Measurements from ENCODE around the gene MARK2. TPM values are rescaled to one million over a fixed set of nuclear protein-coding genes. Genes with fewer than 3 reads are reported as not detected.

The MARK2 gene
- polyA plus RNA-seq, 3 donors from 2014 or later, result 28.6 to 73.8 (median 31.6) TPM

- Mint-ChIP-seq H3K4me3 (no peak overlapping the region), H3K27me3 (ENCODE audit: low read depth in 3 of 3) (peaks cover 5 to 7% (median 6%) of the 10 kb centered on the region in 3 donors), H3K9me3 (no peaks in the 10 kb centered on the region), H3K36me3 (no peaks in the 10 kb centered on the region), H3K27ac (peak overlapping the region in 5 of 6 donors; percentile 40 to 67 (median 49)), H3K4me1 (peaks cover 79 to 83% of the 10 kb centered on the region in 2 donors)
- no peak for DNase-seq
Measured at GRCh38 chr11:63884196-63884932, 45.5 kb downstream of the MARK2 start.

- DNase-seq, result no peak
- peaks cover 6 to 7% (median 7%) of the 10 kb centered on the region in 3 donors for H3K27me3 Mint-ChIP-seq (ENCODE audit: low read depth in 3 of 3)
- peak overlapping the region; percentile 93 to 99 (median 98) for H3K27ac Mint-ChIP-seq
- peak overlapping the region; percentile 95 to 99 (median 98) for H3K4me3 Mint-ChIP-seq
- H3K4me1 Mint-ChIP-seq, result peaks cover 82 to 87% of the 10 kb centered on the region in 2 donors
- no peaks in the 10 kb centered on the region for H3K9me3 Mint-ChIP-seq
- H3K36me3 Mint-ChIP-seq, result no peaks in the 10 kb centered on the region
Measured at GRCh38 chr11:63887386-63887999, 48.6 kb downstream of the MARK2 start.

- Mint-ChIP-seq H3K27ac (peak overlapping the region; percentile 93 to 99 (median 98)), H3K4me1 (peaks cover 79 to 85% of the 10 kb centered on the region in 2 donors), H3K27me3 (ENCODE audit: low read depth in 3 of 3) (peaks cover 6 to 7% (median 7%) of the 10 kb centered on the region in 3 donors), H3K36me3 (no peaks in the 10 kb centered on the region), H3K4me3 (peak overlapping the region; percentile 95 to 99 (median 98)), H3K9me3 (no peaks in the 10 kb centered on the region)
- DNase-seq, result peak; percentile 69 to 77 (median 74)
Measured at GRCh38 chr11:63888170-63889086, 49.5 kb downstream of the MARK2 start.

- H3K27me3 Mint-ChIP-seq (ENCODE audit: low read depth in 3 of 3), result peaks cover 6 to 7% (median 7%) of the 10 kb centered on the region in 3 donors
Measured at GRCh38 chr11:63889344-63889743, 50.4 kb downstream of the MARK2 start.

GRCh38 chr11:63890368-63890767 is 51.5 kb downstream of the MARK2 start:
- Mint-ChIP-seq H3K27ac (peak overlapping the region; percentile 93 to 99 (median 98)), H3K4me1 (peaks cover 75 to 80% of the 10 kb centered on the region in 2 donors), H3K36me3 (peaks cover 0 to 2% (median 0%) of the 10 kb centered on the region in 3 donors), H3K27me3 (ENCODE audit: low read depth in 3 of 3) (peaks cover 6 to 7% (median 7%) of the 10 kb centered on the region in 3 donors), H3K4me3 (peak overlapping the region; percentile 95 to 99 (median 98)), H3K9me3 (no peaks in the 10 kb centered on the region)
- DNase-seq, result no peak

More at GRCh38 chr11:63889344-63889743, 50.4 kb downstream of the MARK2 start:
- DNase-seq, result no peak
- Mint-ChIP-seq H3K4me1 (peaks cover 78 to 82% of the 10 kb centered on the region in 2 donors), H3K36me3 (no peaks in the 10 kb centered on the region), H3K4me3 (peak overlapping the region; percentile 95 to 99 (median 98)), H3K27ac (peak overlapping the region; percentile 93 to 99 (median 98)), H3K9me3 (no peaks in the 10 kb centered on the region)

GRCh38 chr11:63892228-63892627 is 53.3 kb downstream of the MARK2 start:
- Mint-ChIP-seq H3K27ac (peak overlapping the region; percentile 19 to 99 (median 82)), H3K4me1 (peaks cover 70 to 87% of the 10 kb centered on the region in 2 donors)
- no peak for DNase-seq

GRCh38 chr11:63893355-63893754 is 54.4 kb downstream of the MARK2 start:
- peak overlapping the region in 1 of 5 donors; percentile 23 for H3K4me3 Mint-ChIP-seq
- H3K4me1 Mint-ChIP-seq, result peaks cover 62 to 76% of the 10 kb centered on the region in 2 donors
- H3K36me3 Mint-ChIP-seq, result peaks cover 9 to 19% (median 16%) of the 10 kb centered on the region in 3 donors

More at GRCh38 chr11:63892228-63892627, 53.3 kb downstream of the MARK2 start:
- peak overlapping the region in 1 of 5 donors; percentile 10 for H3K4me3 Mint-ChIP-seq
- no peaks in the 10 kb centered on the region for H3K9me3 Mint-ChIP-seq
- peaks cover 9 to 14% (median 13%) of the 10 kb centered on the region in 3 donors for H3K36me3 Mint-ChIP-seq
- peaks cover 6 to 9% (median 7%) of the 10 kb centered on the region in 3 donors for H3K27me3 Mint-ChIP-seq (ENCODE audit: low read depth in 3 of 3)

GRCh38 chr11:63896071-63896470 is 57.2 kb downstream of the MARK2 start:
- H3K4me3 Mint-ChIP-seq, result no peak overlapping the region
- peaks cover 38 to 51% of the 10 kb centered on the region in 2 donors for H3K4me1 Mint-ChIP-seq
- peak overlapping the region in 2 of 6 donors; percentile 14 to 29 for H3K27ac Mint-ChIP-seq
- H3K9me3 Mint-ChIP-seq, result no peaks in the 10 kb centered on the region
- peaks cover 10 to 29% (median 26%) of the 10 kb centered on the region in 3 donors for H3K36me3 Mint-ChIP-seq
- H3K27me3 Mint-ChIP-seq (ENCODE audit: low read depth in 3 of 3), result peaks cover 0 to 2% (median under 1%) of the 10 kb centered on the region in 3 donors
- DNase-seq, result no peak

More at GRCh38 chr11:63893355-63893754, 54.4 kb downstream of the MARK2 start:
- Mint-ChIP-seq H3K27me3 (ENCODE audit: low read depth in 3 of 3) (peaks cover 2 to 7% (median 5%) of the 10 kb centered on the region in 3 donors), H3K27ac (peak overlapping the region in 4 of 6 donors; percentile 26 to 50 (median 36)), H3K9me3 (no peaks in the 10 kb centered on the region)
- DNase-seq, result no peak

GRCh38 chr11:63897459-63898146 is 58.7 kb downstream of the MARK2 start:
- Mint-ChIP-seq H3K27ac (peak overlapping the region in 2 of 6 donors; percentile 14 to 22), H3K9me3 (no peaks in the 10 kb centered on the region), H3K4me1 (peaks cover 25 to 45% of the 10 kb centered on the region in 2 donors), H3K27me3 (ENCODE audit: low read depth in 3 of 3) (peaks cover 0 to 2% (median 2%) of the 10 kb centered on the region in 3 donors), H3K36me3 (peaks cover 18 to 38% (median 35%) of the 10 kb centered on the region in 3 donors), H3K4me3 (no peak overlapping the region)
- DNase-seq, result no peak

- Mint-ChIP-seq H3K36me3 (peaks cover 16 to 48% (median 40%) of the 10 kb centered on the region in 3 donors), H3K4me3 (no peak overlapping the region), H3K4me1 (peaks cover 14 to 15% of the 10 kb centered on the region in 2 donors), H3K27me3 (ENCODE audit: low read depth in 3 of 3) (peaks cover 0 to 2% (median 0%) of the 10 kb centered on the region in 3 donors), H3K9me3 (peaks cover 0 to 2% (median 0%) of the 10 kb centered on the region in 6 donors), H3K27ac (peak overlapping the region in 3 of 6 donors; percentile 55 to 64 (median 63))
- DNase-seq, result no peak
Measured at GRCh38 chr11:63901660-63902059, 62.8 kb downstream of the MARK2 start.

- H3K9me3 Mint-ChIP-seq, result peaks cover 0 to 2% (median 0%) of the 10 kb centered on the region in 6 donors
- no peak overlapping the region for H3K4me3 Mint-ChIP-seq
- H3K4me1 Mint-ChIP-seq, result peaks cover 10 to 11% of the 10 kb centered on the region in 2 donors
- DNase-seq, result no peak
- peak overlapping the region in 1 of 6 donors; percentile 22 for H3K27ac Mint-ChIP-seq
- H3K27me3 Mint-ChIP-seq (ENCODE audit: low read depth in 3 of 3), result peaks cover 0 to 2% (median under 1%) of the 10 kb centered on the region in 3 donors
- peaks cover 13 to 41% (median 30%) of the 10 kb centered on the region in 3 donors for H3K36me3 Mint-ChIP-seq
Measured at GRCh38 chr11:63903884-63904283, 65.0 kb downstream of the MARK2 start.

- Mint-ChIP-seq H3K27me3 (ENCODE audit: low read depth in 3 of 3) (peaks cover 0 to 2% (median 1%) of the 10 kb centered on the region in 3 donors), H3K36me3 (peaks cover 13 to 38% (median 28%) of the 10 kb centered on the region in 3 donors), H3K4me3 (no peak overlapping the region), H3K4me1 (peaks cover 11% of the 10 kb centered on the region in 2 donors), H3K27ac (no peak overlapping the region), H3K9me3 (peaks cover 0 to 2% (median 0%) of the 10 kb centered on the region in 6 donors)
- no peak for DNase-seq
Measured at GRCh38 chr11:63904743-63905142, 65.8 kb downstream of the MARK2 start.

Data from immature natural killer cell (primary cell).